GM11168 (cell line): ENCODE measurements around the gene FAM53B.

ENCODE experiments used
- in situ Hi-C: fragments of 300-500 bp; cut with MboI; formaldehyde crosslinking; loops from one replicate; pipeline ENCODE4 v1.12.0; 2022; ENCODE audit warnings: low sequenced_read_pairs; ENCODE audit not compliant: unreplicated experiment

FAM53B gene

DNA sequence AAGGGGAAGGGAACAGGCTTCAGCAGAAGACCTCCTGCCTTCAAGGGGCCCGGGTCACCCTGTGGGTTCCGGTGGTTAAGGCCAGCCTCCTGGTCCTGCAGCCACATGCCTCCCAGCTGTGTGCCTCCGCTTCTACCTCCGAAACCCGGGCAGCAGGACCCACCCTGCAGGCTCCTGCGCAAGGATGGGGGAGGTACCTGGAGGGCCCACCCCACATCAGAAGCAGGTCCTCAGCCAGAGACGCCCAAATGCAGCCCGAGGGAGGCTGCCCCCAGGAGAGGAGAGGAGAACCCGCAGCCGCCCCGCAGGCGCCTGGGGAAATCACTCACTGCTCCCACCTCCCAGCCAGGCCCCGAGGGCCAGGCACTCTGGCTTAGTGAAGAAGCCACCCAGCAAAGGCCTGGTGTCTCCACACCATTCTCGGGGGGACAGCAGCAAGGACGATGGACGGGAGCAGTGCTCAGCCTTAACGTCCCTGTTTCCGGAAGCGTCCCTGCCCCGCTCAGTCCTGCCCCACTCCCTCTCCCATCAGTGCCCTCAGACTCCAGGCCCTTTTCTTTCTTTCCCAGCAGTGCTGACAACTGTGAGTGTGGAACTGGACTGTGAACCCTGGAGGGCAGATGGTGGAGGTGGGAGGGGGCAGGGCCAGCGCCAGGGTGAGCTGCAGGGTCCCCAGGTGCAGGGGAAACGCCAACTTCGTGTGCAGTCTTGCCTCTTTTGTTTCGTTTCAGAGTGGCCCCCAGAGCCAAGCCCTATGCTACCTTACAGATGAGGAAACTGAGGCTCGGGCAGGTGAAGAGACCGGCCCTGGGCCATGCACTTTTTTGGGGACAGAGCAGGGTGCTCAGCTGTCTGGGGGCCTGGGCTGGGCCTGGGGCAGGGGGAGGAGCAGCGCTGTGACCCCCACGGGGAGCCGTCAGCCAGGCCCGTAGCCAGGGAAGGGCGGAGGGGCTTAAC lies 138.0 kb downstream of the FAM53B start:
- in situ Hi-C loops, result no loop called here

DNA sequence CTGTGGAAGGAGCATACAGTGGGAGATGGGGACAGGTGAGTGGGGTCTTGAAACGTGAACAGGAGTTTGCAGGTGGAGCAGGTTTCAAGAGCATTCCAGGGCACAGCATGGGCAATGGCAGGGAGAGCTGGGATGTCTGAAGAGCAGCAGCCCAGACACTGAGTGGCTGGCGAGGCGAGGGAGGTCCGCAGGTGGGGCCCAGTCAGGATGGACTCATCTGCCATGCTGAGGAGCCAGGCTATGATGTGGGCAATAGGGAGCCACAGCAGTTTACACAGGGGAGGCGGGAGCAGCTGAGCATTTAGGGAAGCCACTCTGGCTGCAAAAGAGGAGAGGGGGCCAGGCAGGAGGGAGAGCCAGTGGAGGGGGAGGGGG lies 138.7 kb downstream of the FAM53B start:
- in situ Hi-C loops, result no loop called here

DNA sequence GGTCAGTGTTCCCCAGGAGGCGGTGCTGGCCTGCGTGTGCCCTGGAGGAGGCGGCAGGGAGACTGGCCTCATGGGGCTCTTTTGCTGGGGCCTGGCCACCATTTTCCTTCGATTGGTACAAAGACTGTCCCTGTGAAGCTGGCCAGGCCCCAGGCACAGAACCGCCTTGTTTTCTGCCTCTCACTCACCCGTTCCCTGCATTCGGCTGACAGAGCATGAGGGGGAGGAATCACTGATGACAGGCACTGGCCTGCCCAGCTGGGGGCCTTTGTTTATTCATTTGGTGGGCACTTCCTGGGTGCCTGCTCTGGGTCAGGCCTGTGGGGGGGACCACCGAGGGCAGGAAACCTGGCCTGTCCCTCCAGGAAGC lies 139.2 kb downstream of the FAM53B start:
- in situ Hi-C loops, result no loop called here

DNA sequence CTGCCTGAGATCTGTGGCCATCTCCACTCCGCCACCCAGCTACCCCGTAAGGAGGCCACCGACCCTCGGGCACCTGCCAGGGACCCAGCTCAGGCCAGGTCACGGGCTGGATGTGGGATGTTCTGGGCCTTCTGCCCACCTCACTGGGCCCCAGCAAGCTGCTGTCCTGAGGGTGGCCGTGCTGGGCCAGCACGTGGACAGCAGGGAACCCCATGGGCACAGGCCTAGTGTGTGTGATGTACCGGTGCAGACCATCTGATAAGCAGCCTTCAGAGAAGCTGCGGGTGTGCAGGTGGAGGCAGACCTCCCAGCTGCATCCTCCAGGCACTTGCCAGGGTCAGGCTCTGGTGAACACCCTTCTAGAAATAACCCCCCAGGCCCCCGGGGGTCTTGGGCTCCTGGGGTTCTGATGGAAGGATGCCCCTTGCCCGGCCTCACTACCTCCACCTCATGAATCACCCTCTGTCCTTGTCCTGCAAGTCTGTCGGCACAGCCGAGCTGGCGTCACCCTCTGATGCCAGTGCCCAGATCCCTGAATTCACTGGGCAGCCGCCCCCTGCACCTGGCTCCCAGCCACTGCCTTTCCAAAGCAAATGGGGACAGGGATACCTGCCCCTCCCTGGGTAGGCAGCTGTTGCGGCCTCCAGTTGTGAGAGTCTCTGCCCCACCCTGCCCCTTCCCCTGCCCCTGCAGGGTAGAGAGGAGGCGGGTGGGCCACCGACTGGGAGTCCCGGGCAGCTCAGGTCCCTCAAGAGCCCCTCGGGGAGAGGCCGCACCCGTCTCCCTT lies 139.8 kb downstream of the FAM53B start:
- in situ Hi-C loops, result no loop called here

DNA sequence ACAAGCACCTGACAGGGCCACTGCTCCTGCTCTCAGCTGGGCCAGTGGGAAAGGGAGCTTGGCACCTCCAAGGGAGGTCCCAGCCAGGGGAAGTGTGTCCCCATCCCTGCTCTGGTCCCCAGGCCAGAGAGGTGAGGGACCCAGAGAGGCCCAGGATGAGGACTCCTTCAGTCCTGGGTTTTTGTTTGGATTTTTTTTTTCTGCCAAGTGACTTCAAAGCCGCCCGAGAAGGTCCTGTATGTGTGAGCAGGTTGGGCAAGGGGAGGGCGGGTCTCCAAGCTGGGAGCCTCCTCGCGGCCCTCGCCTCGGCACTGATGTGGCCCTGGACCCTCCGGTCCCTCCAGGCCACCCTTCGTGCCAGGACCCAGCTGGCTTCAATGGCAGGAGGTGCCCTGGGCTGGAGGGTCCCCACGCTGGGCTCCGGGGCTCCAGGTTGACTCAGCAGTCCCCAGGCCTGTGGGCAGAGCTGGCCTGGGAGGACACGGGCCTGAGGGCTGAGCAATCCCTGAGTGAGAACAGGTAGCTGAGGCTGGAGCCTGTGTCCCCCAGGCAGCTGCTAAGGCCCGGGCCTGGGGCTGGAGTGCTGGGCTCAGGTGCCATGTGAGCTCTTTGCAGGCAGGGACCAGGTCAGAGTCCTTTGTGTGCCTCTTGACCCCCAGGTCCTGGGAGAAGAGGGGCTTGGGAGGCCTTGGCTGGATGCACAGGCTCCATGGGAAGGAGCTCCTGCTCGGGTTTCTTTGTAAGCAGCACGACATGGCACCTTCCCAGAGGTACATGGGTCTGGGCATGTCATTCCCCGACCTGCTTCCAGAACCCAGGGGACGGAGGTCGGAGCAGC lies 140.6 kb downstream of the FAM53B start:
- in situ Hi-C loops, result no loop called here

DNA sequence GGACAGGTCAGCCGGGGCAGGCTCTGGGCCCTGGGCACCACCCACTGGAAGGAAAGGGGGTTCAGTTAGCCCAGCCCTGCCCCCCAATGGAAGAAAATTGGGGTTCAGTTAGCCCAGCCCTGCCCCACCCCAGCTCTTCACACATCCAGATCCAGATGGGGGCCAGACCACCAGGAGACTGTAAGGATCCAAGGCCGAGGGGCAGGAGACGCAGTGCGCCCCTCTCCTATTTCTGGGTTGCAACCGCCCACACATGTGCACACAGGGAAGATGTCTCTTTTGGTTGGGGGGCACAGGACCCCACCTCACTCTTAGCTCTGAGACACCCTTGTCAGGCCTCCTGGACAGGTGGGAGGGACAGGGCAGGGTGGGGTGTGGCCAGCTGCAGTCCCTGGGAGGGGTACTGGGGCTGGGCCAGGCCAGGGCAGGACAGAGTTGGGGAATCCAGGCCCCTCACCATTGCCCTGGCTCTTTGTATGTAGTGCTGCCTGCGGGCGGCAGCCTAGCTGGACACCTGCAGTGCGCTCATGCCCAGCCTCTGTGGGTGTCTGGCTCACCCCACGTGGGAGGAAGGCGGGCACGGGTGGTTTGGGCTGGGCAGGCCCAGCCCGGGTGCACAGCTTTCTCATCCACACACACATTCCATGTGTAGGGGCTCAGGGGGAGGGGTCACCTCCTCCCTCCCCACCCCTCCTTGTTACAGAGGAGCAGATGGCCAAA lies 141.4 kb downstream of the FAM53B start:
- in situ Hi-C loops, result no loop called here

DNA sequence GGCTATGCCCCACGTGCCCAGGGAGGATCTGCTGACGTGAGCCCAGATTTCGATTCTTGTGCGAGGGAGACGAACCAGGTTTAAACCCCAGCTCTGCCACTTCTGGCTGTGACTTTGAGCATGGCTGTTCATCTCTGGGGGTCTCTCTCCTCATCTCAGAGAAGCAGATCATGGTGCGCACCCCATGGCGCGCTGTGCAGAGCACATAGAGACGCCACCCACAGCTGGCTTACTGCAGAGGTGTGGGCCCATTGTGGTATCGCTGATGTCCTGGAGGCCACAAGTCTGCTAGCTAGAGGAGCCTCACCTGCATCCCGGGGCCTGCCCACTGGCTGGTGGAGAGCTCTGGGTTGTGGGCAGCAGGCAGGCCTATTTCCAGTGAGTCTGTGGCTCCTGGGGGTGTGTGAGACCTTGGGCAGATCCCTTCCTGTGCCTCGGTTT lies 142.0 kb downstream of the FAM53B start:
- in situ Hi-C loops, result no loop called here

DNA sequence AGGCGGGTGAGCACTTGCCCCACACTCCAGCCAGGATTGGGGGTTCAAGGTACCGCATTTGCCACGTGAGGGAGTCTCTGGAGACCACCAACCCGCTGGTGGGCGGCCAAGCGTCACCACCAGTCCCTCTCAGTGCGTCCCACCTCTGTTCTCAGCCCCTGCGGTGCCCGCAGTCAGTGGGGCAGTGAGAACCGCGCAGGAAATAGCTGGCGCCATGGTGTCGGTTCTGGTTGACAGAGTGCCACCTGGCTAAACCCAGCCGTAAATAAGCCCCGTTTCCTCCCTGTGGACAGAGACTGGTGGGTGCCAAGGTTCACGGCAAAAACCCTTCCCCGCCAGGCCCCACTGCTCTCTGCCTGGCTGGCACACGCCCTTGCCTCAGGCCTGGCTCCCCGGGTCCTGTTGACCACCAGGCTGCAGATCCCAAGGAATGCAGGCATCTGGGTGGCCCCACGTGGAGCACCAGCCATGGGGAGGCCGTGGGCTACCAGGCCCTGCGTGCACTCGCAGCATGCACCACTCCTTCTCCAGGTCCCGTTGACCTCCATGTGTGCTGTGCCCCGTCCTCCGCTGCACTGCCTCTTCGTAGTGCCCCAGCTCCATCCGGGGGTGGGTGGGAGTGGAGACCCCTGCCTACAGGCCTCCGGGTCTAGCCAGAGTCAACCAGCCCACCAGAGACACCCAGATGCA lies 142.6 kb downstream of the FAM53B start:
- in situ Hi-C loops, result no loop called here

DNA sequence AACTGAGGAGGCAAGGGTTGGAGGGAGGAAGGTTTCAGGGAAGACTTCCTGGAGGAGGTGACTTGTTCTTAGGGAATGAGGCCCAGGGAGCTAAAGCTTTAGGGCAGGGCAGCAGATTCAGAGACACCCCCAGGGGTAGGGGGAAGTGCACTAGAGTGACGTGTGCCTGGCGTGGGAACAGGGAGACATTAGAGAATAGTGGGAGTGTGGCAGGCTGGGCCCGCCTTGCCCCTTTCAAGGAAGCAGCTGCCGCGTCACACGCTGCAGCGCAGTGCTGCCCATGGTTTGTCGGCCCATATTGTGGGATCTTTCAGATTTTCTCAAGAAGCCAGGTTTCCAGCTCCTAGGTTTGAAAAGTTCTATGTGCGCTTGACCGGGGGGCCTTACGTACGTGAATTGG lies 143.2 kb downstream of the FAM53B start:
- in situ Hi-C loops, result no loop called here

DNA sequence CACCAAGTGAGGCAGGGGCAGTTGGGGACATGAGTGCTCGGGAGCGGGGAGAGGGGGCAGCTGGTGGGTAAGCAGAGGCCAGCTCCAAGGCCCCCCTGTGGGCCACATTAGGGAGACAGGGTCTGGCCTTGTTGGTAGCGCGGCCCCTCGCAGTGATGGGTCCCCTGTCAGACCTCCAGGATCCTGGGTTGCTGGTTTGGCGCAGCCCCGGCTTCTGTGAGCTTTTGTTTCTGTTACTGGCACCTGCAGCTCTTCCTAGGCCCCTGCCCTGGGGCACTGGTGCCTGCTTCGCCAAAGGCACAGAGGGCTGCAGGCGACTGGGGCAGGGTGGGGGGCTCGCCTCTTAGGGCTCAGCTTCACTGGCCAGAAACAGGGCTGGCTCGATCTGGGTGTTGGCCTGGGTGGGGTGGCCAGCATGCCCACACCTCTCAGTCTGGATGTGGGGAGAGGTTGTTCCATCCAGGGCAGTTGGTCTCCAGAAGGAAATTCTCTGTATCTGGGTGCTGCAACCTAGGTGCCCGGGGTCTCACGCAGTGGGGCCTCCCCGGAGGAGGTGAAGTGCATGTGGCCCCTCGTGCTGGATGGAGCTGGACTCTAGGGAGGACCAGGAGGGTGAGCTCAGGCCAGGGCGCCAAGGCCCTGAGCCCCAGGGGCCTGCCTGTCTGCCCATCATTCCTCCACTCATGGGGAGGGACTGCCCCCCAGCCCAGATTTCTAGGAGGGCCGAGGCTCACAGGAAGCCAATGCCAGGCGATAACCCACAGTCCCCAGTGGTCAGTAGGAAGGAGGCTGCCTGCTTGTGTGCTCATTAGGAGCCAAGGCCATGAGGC lies 143.9 kb downstream of the FAM53B start:
- in situ Hi-C loops, result no loop called here

DNA sequence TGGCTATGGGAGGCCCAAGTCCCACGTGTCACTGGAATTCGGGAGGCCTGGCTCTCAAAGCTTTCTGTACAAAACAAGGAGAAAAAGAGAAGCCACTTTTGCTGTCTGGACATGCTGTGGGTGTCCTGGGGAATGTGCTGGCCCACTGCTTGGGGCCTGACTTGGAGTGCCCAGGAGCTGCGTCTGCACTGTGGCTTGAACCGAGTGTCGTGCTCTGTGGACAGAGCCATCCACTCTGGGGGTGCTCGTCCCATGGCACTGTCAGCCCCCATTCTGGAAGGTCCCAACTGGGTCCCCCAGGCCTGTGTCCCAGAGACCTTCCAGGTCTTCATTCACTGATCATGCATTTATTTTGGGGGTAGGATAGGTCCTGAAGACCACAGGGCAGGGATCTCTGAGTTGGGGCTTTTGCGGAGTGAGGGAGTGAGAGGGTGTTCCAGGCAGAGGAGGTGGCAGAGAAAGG lies 144.6 kb downstream of the FAM53B start:
- in situ Hi-C loops, result no loop called here

DNA sequence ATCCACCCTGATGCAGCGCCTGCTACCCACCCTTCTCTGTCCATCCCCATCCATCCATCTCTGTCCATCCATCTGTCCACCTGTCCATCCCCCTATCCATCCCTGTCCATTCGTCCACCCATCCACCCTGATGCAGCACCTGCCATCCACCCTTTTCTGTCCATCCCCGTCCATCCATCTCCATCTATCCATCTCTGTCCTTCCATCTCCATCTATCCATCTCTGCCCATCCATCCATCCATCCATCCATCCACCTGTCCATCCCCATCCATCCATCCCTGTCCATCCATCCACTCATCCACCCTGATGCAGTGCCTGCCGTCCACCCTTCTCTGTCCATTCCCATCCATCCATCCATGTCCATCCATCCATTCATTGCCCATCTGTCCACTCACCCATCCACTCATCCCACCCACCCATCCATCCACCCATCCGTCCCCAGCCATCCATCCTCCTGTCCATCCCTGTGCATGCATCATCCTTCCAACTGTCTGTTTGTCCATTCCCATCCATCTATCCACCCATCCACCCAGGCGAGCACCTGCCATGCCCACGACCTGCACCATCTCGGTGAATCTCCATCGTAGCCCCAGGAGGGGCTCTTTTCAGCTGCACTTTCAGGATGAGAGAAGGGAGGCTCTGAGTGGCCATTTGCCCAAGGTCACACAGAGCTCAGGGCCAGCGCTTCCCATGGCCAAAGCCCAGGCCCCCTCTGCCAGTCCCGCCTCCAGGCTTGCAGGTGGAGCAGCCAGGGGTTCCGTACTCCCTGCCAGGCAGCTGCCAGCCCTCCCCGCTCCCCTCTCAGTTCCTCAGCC lies 145.2 kb downstream of the FAM53B start:
- in situ Hi-C loops, result no loop called here

DNA sequence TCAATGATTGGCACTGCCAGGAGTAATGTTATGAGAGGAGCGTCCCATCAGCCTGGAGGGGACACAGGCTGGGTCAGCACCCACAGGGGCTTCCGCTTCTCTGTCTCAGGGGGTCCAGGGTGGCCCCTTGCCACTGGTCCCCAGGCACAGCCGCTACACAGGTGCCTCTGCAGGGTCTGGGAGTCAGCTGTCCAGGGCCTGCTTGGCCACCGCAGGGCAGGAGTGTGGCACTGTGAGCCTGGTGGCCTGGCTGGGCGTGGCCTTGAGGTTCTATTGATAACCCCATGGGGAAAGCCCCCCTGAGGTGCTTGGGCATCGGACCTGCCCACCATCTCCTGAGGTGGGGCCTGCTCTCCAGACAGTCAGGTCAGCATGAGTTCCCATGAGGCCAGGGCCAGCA lies 146.0 kb downstream of the FAM53B start:
- in situ Hi-C loops, result no loop called here

DNA sequence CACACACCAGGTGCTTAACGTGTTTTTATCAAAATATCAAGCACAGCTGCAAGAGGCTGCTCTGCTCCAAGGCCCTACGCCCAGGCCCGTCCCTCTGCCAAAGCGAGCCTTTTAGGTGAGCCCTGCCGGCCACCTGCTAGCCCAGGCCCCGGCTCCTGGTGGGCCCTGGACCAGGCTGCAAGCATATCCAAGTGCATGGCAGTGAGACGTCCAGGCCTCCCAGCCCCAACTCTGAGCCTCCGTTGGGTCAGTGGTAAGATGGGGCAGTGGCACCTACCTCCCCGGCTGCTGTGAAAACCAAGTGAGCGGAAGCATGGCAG lies 146.4 kb downstream of the FAM53B start:
- in situ Hi-C loops, result no loop called here

DNA sequence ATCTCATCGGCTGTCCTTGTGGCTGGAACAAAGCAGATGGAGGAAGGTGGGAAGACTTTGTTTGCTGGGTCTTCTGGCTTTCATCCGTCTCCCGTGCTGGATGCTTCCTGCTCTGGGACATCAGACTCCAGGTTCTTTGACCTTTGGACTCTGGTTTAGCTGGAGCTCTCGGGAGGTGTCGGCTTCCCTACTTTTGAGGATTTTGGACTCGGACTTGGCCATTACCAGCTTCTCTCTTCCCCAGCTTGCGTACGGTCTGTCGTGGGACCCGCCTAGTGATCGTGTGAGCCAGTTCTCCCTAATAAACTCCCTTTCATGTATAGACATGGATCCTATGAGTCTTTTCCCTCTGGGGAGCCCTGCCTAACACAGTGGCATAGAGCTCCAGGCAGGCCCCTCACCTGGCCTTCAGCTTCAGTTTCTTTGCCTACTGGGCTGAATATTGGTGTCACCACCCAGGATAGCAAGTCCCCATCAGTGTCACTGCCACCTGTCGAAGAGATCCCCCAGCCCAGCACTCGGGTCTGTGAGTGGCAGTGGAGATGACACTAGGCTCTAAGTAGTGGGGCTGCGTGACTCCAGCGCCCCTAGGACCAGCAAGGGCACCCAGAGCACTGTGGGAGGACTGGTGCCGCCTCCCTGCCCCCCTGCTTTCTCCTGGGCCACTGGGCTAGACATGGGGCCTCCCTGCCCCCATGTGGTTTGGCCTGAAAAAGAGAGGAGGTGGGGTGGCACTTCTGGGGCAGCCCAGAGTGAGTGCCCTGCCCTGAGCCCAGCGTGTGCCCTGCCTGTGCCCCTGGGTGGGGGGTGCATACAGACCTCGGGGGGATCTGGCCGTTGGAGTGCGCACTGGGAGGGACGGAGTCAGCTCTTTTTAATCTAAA lies 147.0 kb downstream of the FAM53B start:
- in situ Hi-C loops, result no loop called here

DNA sequence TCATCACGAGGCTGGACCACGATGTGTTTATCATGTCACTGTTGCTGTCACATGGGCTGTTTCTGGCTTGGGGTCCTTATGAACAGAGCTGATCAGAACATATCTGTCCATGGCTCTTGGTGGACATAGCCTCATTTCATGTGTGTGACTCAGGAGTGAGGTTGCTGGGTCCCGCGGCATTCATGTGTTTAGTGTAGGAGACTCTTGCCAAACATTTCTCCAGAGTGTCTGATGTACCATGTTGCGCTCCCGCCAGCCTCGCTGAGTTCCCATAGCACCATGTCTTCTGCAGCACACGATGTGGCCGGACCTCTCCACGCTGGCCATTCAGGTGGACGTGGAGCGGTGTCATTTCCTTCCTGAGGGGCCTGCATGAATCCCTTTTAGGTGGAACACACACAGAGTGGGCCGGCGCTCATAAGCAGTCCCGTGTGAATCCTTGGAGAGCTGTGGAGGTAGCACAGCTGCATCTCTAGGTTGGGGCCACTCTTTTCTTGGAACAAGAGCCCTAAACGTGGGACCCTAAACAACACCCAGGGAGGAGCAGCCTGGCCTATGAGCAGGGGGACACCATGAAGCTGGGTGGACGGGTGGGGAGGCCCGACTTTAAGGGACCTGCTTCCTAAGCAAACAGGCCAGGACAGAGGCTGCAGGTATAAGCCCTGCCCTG lies 147.9 kb downstream of the FAM53B start:
- in situ Hi-C loops, result no loop called here
